Stimulated activated CD4-positive, alpha-beta T cell treated with anti-CD3 and anti-CD28 coated beads, TNF-alpha, amount 100 ng/mL, for 4 hours (primary cell): ENCODE results near the gene KLC1.
A peak's percentile ranks its signal among the peaks of the same experiment; 100 is the strongest.
"Not testable (repeated sequence)": the region's sequence is repeated elsewhere in the genome, so short reads cannot be mapped to it uniquely, and the experiment has no call there.

Source experiments
- DNase-seq, 3 experiments: peaks; one replicate each; pipeline ENCODE4 v3.0.0-alpha.2; 2020; ENCODE audit warnings: low read depth in 3 of 3

KLC1 gene

GRCh38 chr14:103628684-103629502 is at the start of gene KLC1:
KLC1 (plus strand) TSS chr14:103629211; CDS start chr14:103654565, 25,354 bp downstream.
- peak; percentile 74 to 85 (median 75) for DNase-seq

GRCh38 chr14:103581206-103581605 is 47.8 kb upstream of the KLC1 start:
- DNase-seq, result no peak

- DNase-seq, result no peak
These were observed 46.9 kb upstream of the KLC1 start for GRCh38 chr14:103581954-103582703.

GRCh38 chr14:103584326-103584915 is 44.6 kb upstream of the KLC1 start:
- DNase-seq, result no peak

- no peak for DNase-seq
These were observed 35.4 kb upstream of the KLC1 start for GRCh38 chr14:103593577-103593976.

- DNase-seq, result no peak
These were observed 34.7 kb upstream of the KLC1 start for GRCh38 chr14:103594265-103594664.

GRCh38 chr14:103597623-103598377 is 31.2 kb upstream of the KLC1 start:
- DNase-seq, result no peak

- no peak for DNase-seq
These were observed 28.5 kb upstream of the KLC1 start for GRCh38 chr14:103600503-103600902.

GRCh38 chr14:103604620-103605019 is 24.4 kb upstream of the KLC1 start:
- no peak for DNase-seq

GRCh38 chr14:103606963-103607668 is 21.9 kb upstream of the KLC1 start:
- DNase-seq, result no peak

- DNase-seq, result no peak
These were observed 21.2 kb upstream of the KLC1 start for GRCh38 chr14:103607822-103608221.

GRCh38 chr14:103609081-103609480 is 19.9 kb upstream of the KLC1 start:
- DNase-seq, result not testable (repeated sequence)

- DNase-seq, result no peak
These were observed 17.8 kb upstream of the KLC1 start for GRCh38 chr14:103611215-103611614.

GRCh38 chr14:103613517-103613916 is 15.5 kb upstream of the KLC1 start:
- no peak for DNase-seq

GRCh38 chr14:103616635-103617300 is 12.2 kb upstream of the KLC1 start:
- DNase-seq, result no peak

GRCh38 chr14:103619057-103619456 is 10.0 kb upstream of the KLC1 start:
- no peak for DNase-seq

GRCh38 chr14:103621860-103622259 is 7.2 kb upstream of the KLC1 start:
- no peak for DNase-seq

GRCh38 chr14:103623308-103623707 is 5.7 kb upstream of the KLC1 start:
- no peak for DNase-seq

- no peak for DNase-seq
These were observed 5.0 kb upstream of the KLC1 start for GRCh38 chr14:103623883-103624482.

- DNase-seq, result no peak
These were observed 4.2 kb upstream of the KLC1 start for GRCh38 chr14:103624860-103625259.
